Measurements from ENCODE around the gene ZNF407.

ZNF407 gene

GRCh38 chr18:74589021-74589420 is 8.6 kb upstream of the ZNF407 start:
- no peak for DNase-seq (ENCODE audit: low read depth)

- no peak for DNase-seq (ENCODE audit: low read depth)
These were observed 7.9 kb upstream of the ZNF407 start for GRCh38 chr18:74589811-74590210.

- no peak for DNase-seq (ENCODE audit: low read depth)
These were observed 7.0 kb upstream of the ZNF407 start for GRCh38 chr18:74590671-74591070.

- DNase-seq (ENCODE audit: low read depth): no peak
These were observed 2.2 kb upstream of the ZNF407 start for GRCh38 chr18:74595431-74595830.

GRCh38 chr18:74597034-74597661 is 522 bp upstream of the ZNF407 start:
- no peak for DNase-seq (ENCODE audit: low read depth)

GRCh38 chr18:74598350-74599001 is 806 bp downstream of the ZNF407 start:
- no peak for DNase-seq (ENCODE audit: low read depth)

GRCh38 chr18:74604361-74604760 is 6.7 kb downstream of the ZNF407 start:
- DNase-seq (ENCODE audit: low read depth): no peak

GRCh38 chr18:74604774-74605173 is 7.1 kb downstream of the ZNF407 start:
- DNase-seq (ENCODE audit: low read depth): peak; percentile 23

- DNase-seq (ENCODE audit: low read depth): no peak
These were observed 11.0 kb downstream of the ZNF407 start for GRCh38 chr18:74608681-74609080.

GRCh38 chr18:74609535-74609934 is 11.9 kb downstream of the ZNF407 start:
- no peak for DNase-seq (ENCODE audit: low read depth)

- DNase-seq (ENCODE audit: low read depth): no peak
These were observed 12.5 kb downstream of the ZNF407 start for GRCh38 chr18:74610051-74610615.

GRCh38 chr18:74610860-74611259 is 13.2 kb downstream of the ZNF407 start:
- no peak for DNase-seq (ENCODE audit: low read depth)

GRCh38 chr18:74611765-74612164 is 14.1 kb downstream of the ZNF407 start:
- DNase-seq (ENCODE audit: low read depth): no peak

- no peak for DNase-seq (ENCODE audit: low read depth)
These were observed 15.7 kb downstream of the ZNF407 start for GRCh38 chr18:74613381-74613780.

GRCh38 chr18:74616494-74616893 is 18.8 kb downstream of the ZNF407 start:
- no peak for DNase-seq (ENCODE audit: low read depth)

- no peak for DNase-seq (ENCODE audit: low read depth)
These were observed 19.8 kb downstream of the ZNF407 start for GRCh38 chr18:74617486-74617885.

GRCh38 chr18:74622072-74622471 is 24.4 kb downstream of the ZNF407 start:
- DNase-seq (ENCODE audit: low read depth): no peak

GRCh38 chr18:74623047-74623816 is 25.6 kb downstream of the ZNF407 start:
- DNase-seq (ENCODE audit: low read depth): no peak

GRCh38 chr18:74624466-74624865 is 26.8 kb downstream of the ZNF407 start:
- DNase-seq (ENCODE audit: low read depth): no peak

- no peak for DNase-seq (ENCODE audit: low read depth)
These were observed 27.5 kb downstream of the ZNF407 start for GRCh38 chr18:74625157-74625556.

- DNase-seq (ENCODE audit: low read depth): no peak
These were observed 28.6 kb downstream of the ZNF407 start for GRCh38 chr18:74626049-74626874.

GRCh38 chr18:74630804-74631203 is 33.1 kb downstream of the ZNF407 start:
- DNase-seq (ENCODE audit: low read depth): no peak
